ENCODE measurements around the gene ROBO1.

- TF ChIP-seq, protein P1, sequence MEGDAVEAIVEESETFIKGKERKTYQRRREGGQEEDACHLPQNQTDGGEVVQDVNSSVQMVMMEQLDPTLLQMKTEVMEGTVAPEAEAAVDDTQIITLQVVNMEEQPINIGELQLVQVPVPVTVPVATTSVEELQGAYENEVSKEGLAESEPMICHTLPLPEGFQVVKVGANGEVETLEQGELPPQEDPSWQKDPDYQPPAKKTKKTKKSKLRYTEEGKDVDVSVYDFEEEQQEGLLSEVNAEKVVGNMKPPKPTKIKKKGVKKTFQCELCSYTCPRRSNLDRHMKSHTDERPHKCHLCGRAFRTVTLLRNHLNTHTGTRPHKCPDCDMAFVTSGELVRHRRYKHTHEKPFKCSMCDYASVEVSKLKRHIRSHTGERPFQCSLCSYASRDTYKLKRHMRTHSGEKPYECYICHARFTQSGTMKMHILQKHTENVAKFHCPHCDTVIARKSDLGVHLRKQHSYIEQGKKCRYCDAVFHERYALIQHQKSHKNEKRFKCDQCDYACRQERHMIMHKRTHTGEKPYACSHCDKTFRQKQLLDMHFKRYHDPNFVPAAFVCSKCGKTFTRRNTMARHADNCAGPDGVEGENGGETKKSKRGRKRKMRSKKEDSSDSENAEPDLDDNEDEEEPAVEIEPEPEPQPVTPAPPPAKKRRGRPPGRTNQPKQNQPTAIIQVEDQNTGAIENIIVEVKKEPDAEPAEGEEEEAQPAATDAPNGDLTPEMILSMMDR (IDR thresholded peaks at IDR 0.05) = no peak
- TF ChIP-seq POLR2A (IDR thresholded peaks at IDR 0.05) = no peak
Observed at GRCh38 chr3:79257791-79258190, 510.0 kb downstream of the ROBO1 start.

Data from right lobe of liver (tissue), 4 donors.